Measurements from ENCODE around the gene DIAPH3. TPM values are rescaled to one million over a fixed set of nuclear protein-coding genes. Genes with fewer than 3 reads are reported as not detected.

Gene DIAPH3
- total RNA-seq, 2 experiments from 2014 or later: 28.5 to 29.3 TPM

- no peak for ATAC-seq
- intact Hi-C loops (cut with DNase I, micrococcal nuclease): no loop called here
- H3K9me3 Mint-ChIP-seq (ENCODE audit: low read depth): no peaks in the 10 kb centered on the region
- H3K4me1 Mint-ChIP-seq: peaks cover 9% of the 10 kb centered on the region
- DNase-seq: no peak
- no peak overlapping the region for H3K4me3 Mint-ChIP-seq
- CTCF ChIA-PET: no interaction called here
- H3K27ac Mint-ChIP-seq: no peak overlapping the region
- H3K36me3 Mint-ChIP-seq (ENCODE audit: low read depth): peaks cover 3% of the 10 kb centered on the region
- H3K27me3 Mint-ChIP-seq: no peaks in the 10 kb centered on the region
- POLR2A ChIA-PET: no interaction called here
These were observed 187.8 kb downstream of the DIAPH3 start for GRCh38 chr13:59975807-59976435.

GRCh38 chr13:59970847-59971246 lies 192.9 kb downstream of the DIAPH3 start:
- ChIA-PET CTCF (no interaction called here), POLR2A (no interaction called here)
- no peaks in the 10 kb centered on the region for H3K9me3 Mint-ChIP-seq (ENCODE audit: low read depth)
- peaks cover 4% of the 10 kb centered on the region for H3K36me3 Mint-ChIP-seq (ENCODE audit: low read depth)
- no peak overlapping the region for H3K27ac Mint-ChIP-seq
- intact Hi-C loops (cut with DNase I, micrococcal nuclease): no loop called here
- H3K27me3 Mint-ChIP-seq: no peaks in the 10 kb centered on the region
- H3K4me1 Mint-ChIP-seq: no peaks in the 10 kb centered on the region
- DNase-seq: no peak
- H3K4me3 Mint-ChIP-seq: no peak overlapping the region
- ATAC-seq: no peak

GRCh38 chr13:59963827-59964226 lies 199.9 kb downstream of the DIAPH3 start:
- H3K9me3 Mint-ChIP-seq (ENCODE audit: low read depth): no peaks in the 10 kb centered on the region
- CTCF ChIA-PET: interaction anchor here (0.6 kb wide), 1 partner anchor 77 kb away, joined by 3 read pairs; no protein-coding TSS in a partner anchor
- no peak overlapping the region for H3K4me3 Mint-ChIP-seq
- intact Hi-C loops (cut with DNase I, micrococcal nuclease): no loop called here
- DNase-seq: no peak
- ATAC-seq: no peak
- H3K27me3 Mint-ChIP-seq: no peaks in the 10 kb centered on the region
- H3K27ac Mint-ChIP-seq: no peak overlapping the region
- no peaks in the 10 kb centered on the region for H3K36me3 Mint-ChIP-seq (ENCODE audit: low read depth)
- no peaks in the 10 kb centered on the region for H3K4me1 Mint-ChIP-seq
- POLR2A ChIA-PET: no interaction called here

GRCh38 chr13:59963383-59963782 lies 200.3 kb downstream of the DIAPH3 start:
- no peak for DNase-seq
- CTCF ChIA-PET: interaction anchor here (0.6 kb wide), 1 partner anchor 77 kb away, joined by 3 read pairs; no protein-coding TSS in a partner anchor
- ATAC-seq: no peak
- intact Hi-C loops (cut with DNase I, micrococcal nuclease): no loop called here
- H3K27me3 Mint-ChIP-seq: no peaks in the 10 kb centered on the region
- H3K27ac Mint-ChIP-seq: no peak overlapping the region
- H3K4me1 Mint-ChIP-seq: no peaks in the 10 kb centered on the region
- no peaks in the 10 kb centered on the region for H3K9me3 Mint-ChIP-seq (ENCODE audit: low read depth)
- H3K36me3 Mint-ChIP-seq (ENCODE audit: low read depth): no peaks in the 10 kb centered on the region
- H3K4me3 Mint-ChIP-seq: no peak overlapping the region
- POLR2A ChIA-PET: no interaction called here

GRCh38 chr13:59962343-59962742 lies 201.4 kb downstream of the DIAPH3 start:
- H3K27me3 Mint-ChIP-seq: no peaks in the 10 kb centered on the region
- peaks cover under 1% of the 10 kb centered on the region for H3K9me3 Mint-ChIP-seq (ENCODE audit: low read depth)
- intact Hi-C loops (cut with DNase I, micrococcal nuclease): no loop called here
- no peak overlapping the region for H3K4me3 Mint-ChIP-seq
- CTCF ChIA-PET: no interaction called here
- DNase-seq: no peak
- no peaks in the 10 kb centered on the region for H3K4me1 Mint-ChIP-seq
- no peak for ATAC-seq
- POLR2A ChIA-PET: no interaction called here
- no peak overlapping the region for H3K27ac Mint-ChIP-seq
- no peaks in the 10 kb centered on the region for H3K36me3 Mint-ChIP-seq (ENCODE audit: low read depth)

GRCh38 chr13:59960683-59961082 lies 203.0 kb downstream of the DIAPH3 start:
- Mint-ChIP-seq H3K9me3 (ENCODE audit: low read depth) (peaks cover 6% of the 10 kb centered on the region), H3K36me3 (ENCODE audit: low read depth) (peaks cover 7% of the 10 kb centered on the region), H3K27ac (no peak overlapping the region), H3K4me1 (no peaks in the 10 kb centered on the region), H3K4me3 (no peak overlapping the region), H3K27me3 (no peaks in the 10 kb centered on the region)
- DNase-seq: no peak
- intact Hi-C loops (cut with DNase I, micrococcal nuclease): no loop called here
- ChIA-PET POLR2A (no interaction called here), CTCF (no interaction called here)
- no peak for ATAC-seq

- Mint-ChIP-seq H3K27ac (no peak overlapping the region), H3K27me3 (no peaks in the 10 kb centered on the region), H3K4me1 (no peaks in the 10 kb centered on the region), H3K36me3 (ENCODE audit: low read depth) (peaks cover 11% of the 10 kb centered on the region), H3K4me3 (no peak overlapping the region), H3K9me3 (ENCODE audit: low read depth) (peaks cover 10% of the 10 kb centered on the region)
- no peak for ATAC-seq
- intact Hi-C loops (cut with DNase I, micrococcal nuclease): loop anchor here in 1 of 2 experiments (2.0 kb wide), 1 partner anchor 21 kb away; no protein-coding TSS in a partner anchor
- CTCF ChIA-PET: no interaction called here
- DNase-seq: no peak
- POLR2A ChIA-PET: no interaction called here
These were observed 206.3 kb downstream of the DIAPH3 start for GRCh38 chr13:59957438-59957837.

- no peak overlapping the region for H3K4me3 Mint-ChIP-seq
- POLR2A ChIA-PET: no interaction called here
- ATAC-seq (no peak), DNase-seq (no peak)
- peaks cover 10% of the 10 kb centered on the region for H3K9me3 Mint-ChIP-seq (ENCODE audit: low read depth)
- intact Hi-C loops (cut with DNase I, micrococcal nuclease): no loop called here
- H3K36me3 Mint-ChIP-seq (ENCODE audit: low read depth): peaks cover 11% of the 10 kb centered on the region
- no peak overlapping the region for H3K27ac Mint-ChIP-seq
- no peaks in the 10 kb centered on the region for H3K4me1 Mint-ChIP-seq
- CTCF ChIA-PET: interaction anchor here (0.7 kb wide), 1 partner anchor 477 kb away, joined by 3 read pairs; no protein-coding TSS in a partner anchor
- H3K27me3 Mint-ChIP-seq: no peaks in the 10 kb centered on the region
These were observed 209.1 kb downstream of the DIAPH3 start for GRCh38 chr13:59954601-59955000.

- ATAC-seq: no peak
- no peak overlapping the region for H3K27ac Mint-ChIP-seq
- H3K4me1 Mint-ChIP-seq: no peaks in the 10 kb centered on the region
- no peak for DNase-seq
- intact Hi-C loops (cut with DNase I, micrococcal nuclease): no loop called here
- no peaks in the 10 kb centered on the region for H3K27me3 Mint-ChIP-seq
- peaks cover 7% of the 10 kb centered on the region for H3K36me3 Mint-ChIP-seq (ENCODE audit: low read depth)
- no peak overlapping the region for H3K4me3 Mint-ChIP-seq
- CTCF ChIA-PET: no interaction called here
- peaks cover 6% of the 10 kb centered on the region for H3K9me3 Mint-ChIP-seq (ENCODE audit: low read depth)
- POLR2A ChIA-PET: no interaction called here
These were observed 212.7 kb downstream of the DIAPH3 start for GRCh38 chr13:59951011-59951410.

GRCh38 chr13:59950266-59950665 lies 213.5 kb downstream of the DIAPH3 start:
- Mint-ChIP-seq H3K27me3 (no peaks in the 10 kb centered on the region), H3K9me3 (ENCODE audit: low read depth) (peaks cover under 1% of the 10 kb centered on the region), H3K4me1 (no peaks in the 10 kb centered on the region), H3K36me3 (ENCODE audit: low read depth) (no peaks in the 10 kb centered on the region), H3K27ac (no peak overlapping the region), H3K4me3 (no peak overlapping the region)
- ATAC-seq: no peak
- ChIA-PET CTCF (no interaction called here), POLR2A (no interaction called here)
- intact Hi-C loops (cut with DNase I, micrococcal nuclease): no loop called here
- no peak for DNase-seq

GRCh38 chr13:59948686-59949085 lies 215.0 kb downstream of the DIAPH3 start:
- Mint-ChIP-seq H3K27me3 (no peaks in the 10 kb centered on the region), H3K4me1 (no peaks in the 10 kb centered on the region), H3K4me3 (no peak overlapping the region), H3K27ac (no peak overlapping the region), H3K9me3 (ENCODE audit: low read depth) (no peaks in the 10 kb centered on the region), H3K36me3 (ENCODE audit: low read depth) (no peaks in the 10 kb centered on the region)
- CTCF ChIA-PET: no interaction called here
- DNase-seq: no peak
- intact Hi-C loops (cut with DNase I, micrococcal nuclease): no loop called here
- ATAC-seq: no peak
- POLR2A ChIA-PET: no interaction called here

GRCh38 chr13:59946944-59947343 lies 216.8 kb downstream of the DIAPH3 start:
- Mint-ChIP-seq H3K4me3 (no peak overlapping the region), H3K9me3 (ENCODE audit: low read depth) (no peaks in the 10 kb centered on the region), H3K4me1 (no peaks in the 10 kb centered on the region), H3K27me3 (no peaks in the 10 kb centered on the region), H3K36me3 (ENCODE audit: low read depth) (no peaks in the 10 kb centered on the region), H3K27ac (no peak overlapping the region)
- ChIA-PET POLR2A (no interaction called here), CTCF (no interaction called here)
- DNase-seq: no peak
- ATAC-seq: no peak
- intact Hi-C loops (cut with DNase I, micrococcal nuclease): no loop called here

- ATAC-seq (no peak), DNase-seq (no peak)
- Mint-ChIP-seq H3K9me3 (ENCODE audit: low read depth) (peaks cover 17% of the 10 kb centered on the region), H3K4me1 (no peaks in the 10 kb centered on the region), H3K27me3 (no peaks in the 10 kb centered on the region), H3K27ac (no peak overlapping the region), H3K36me3 (ENCODE audit: low read depth) (peaks cover 11% of the 10 kb centered on the region), H3K4me3 (no peak overlapping the region)
- ChIA-PET POLR2A (no interaction called here), CTCF (no interaction called here)
- intact Hi-C loops (cut with DNase I, micrococcal nuclease): no loop called here
These were observed 232.1 kb downstream of the DIAPH3 start for GRCh38 chr13:59931621-59932020.

Data from activated CD4-positive, alpha-beta T cell treated with anti-CD3 and anti-CD28 coated beads for 36 hours (primary cell).